Measurements from ENCODE around the gene WNT8B.

DNA sequence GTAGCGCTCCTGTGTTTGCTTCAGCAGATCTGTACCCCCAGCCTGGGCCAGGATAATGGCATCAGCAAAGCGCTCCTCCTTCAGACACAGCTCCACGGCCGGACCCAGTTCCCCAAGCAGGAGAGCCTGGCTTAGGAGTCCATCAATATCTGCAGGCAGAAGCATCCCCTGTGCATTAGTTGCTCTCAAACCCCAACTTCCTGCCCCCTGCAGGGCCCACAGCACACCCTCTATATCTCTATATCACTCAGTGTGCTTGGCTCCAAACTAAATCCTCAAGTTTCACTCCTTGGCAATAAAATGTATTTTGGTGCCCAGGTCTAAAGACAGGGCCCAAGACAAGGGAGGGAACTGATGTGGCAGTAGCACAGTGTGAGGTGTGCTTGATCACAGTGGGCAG lies 35.2 kb downstream of the WNT8B start:
- TF ChIP-seq POLR2AphosphoS5 (IDR thresholded peaks at IDR 0.05): no peak
- TF ChIP-seq CTCF (IDR thresholded peaks at IDR 0.05): no peak
